ENCODE data around the gene ANXA11.

ANXA11 gene

GRCh38 chr10:80196950-80197315, 8.4 kb downstream of the ANXA11 start:
- TF ChIP-seq YY1 (IDR thresholded peaks at IDR 0.05; ENCODE audit: low read depth) (no peak), TCF12 (IDR thresholded peaks at IDR 0.05; ENCODE audit: low read depth) (no peak), EGR1 (IDR thresholded peaks at IDR 0.05) (no peak), EP300 (IDR thresholded peaks at IDR 0.05; ENCODE audit: borderline replicate concordance) (no peak), ZBTB7A (IDR thresholded peaks at IDR 0.05; ENCODE audit: low read depth) (no peak), TAF1 (IDR thresholded peaks at IDR 0.05; ENCODE audit: low read depth) (no peak), TEAD4 (IDR thresholded peaks at IDR 0.05) (no peak)
- TF ChIP-seq, protein P1, sequence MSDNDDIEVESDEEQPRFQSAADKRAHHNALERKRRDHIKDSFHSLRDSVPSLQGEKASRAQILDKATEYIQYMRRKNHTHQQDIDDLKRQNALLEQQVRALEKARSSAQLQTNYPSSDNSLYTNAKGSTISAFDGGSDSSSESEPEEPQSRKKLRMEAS (IDR thresholded peaks at IDR 0.05): no peak

DNA sequence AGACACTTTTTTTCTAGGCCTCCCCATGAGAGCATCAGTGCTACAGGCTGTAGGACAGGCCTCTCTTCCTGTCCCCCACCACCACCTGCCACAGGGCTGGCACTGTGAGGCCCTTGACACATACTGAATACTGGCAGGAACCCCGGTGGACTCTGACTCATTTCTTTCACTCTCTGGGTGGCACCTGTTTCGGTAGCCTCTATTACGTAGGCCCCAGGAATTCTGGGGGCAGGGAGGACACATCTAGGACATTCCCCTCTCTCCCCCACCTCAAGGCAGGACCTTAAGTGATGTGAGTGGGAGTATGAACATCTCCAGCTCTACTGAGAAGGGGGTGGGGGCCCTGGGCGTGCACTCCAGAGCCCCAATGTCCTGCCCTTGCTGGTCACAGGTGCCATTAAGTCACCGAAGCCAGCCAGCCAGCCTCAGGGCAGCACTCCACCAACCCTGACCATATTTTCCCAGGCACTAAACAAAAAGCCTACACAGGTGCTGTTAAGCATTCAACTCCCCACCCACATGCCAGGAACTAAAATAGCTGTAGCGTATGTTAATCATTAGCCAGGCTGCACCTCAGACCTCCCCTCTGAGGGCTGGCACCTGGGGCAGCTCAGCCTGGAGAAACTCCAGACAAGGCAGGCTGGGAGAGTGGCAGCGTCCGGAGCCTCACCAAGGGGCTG, 8.9 kb downstream of the ANXA11 start:
- TF ChIP-seq TEAD4 (IDR thresholded peaks at IDR 0.05) (peak; percentile 47), FOXM1 (IDR thresholded peaks at IDR 0.05; ENCODE audit: borderline replicate concordance, low read depth) (no peak), ZBTB7A (IDR thresholded peaks at IDR 0.05; ENCODE audit: low read depth) (peak; percentile 30; the same call in 1 of the 2 replicates), EGR1 (IDR thresholded peaks at IDR 0.05) (0 out of 2 replicates have a peak, but pooled peaks have one; percentile 18), EP300 (IDR thresholded peaks at IDR 0.05; ENCODE audit: borderline replicate concordance) (peak; percentile 14; the same call in 1 of the 2 replicates), TAF1 (IDR thresholded peaks at IDR 0.05; ENCODE audit: low read depth) (no peak), CEBPB (IDR thresholded peaks at IDR 0.05) (no peak), NFIC (IDR thresholded peaks at IDR 0.05) (no peak), YY1 (IDR thresholded peaks at IDR 0.05; ENCODE audit: low read depth) (no peak), TCF12 (IDR thresholded peaks at IDR 0.05; ENCODE audit: low read depth) (peak; percentile 60), RAD21 (IDR thresholded peaks at IDR 0.05; ENCODE audit: low read depth) (no peak), CREB1 (IDR thresholded peaks at IDR 0.05; ENCODE audit: low read depth) (no peak), REST (IDR thresholded peaks at IDR 0.05; ENCODE audit: low read depth) (no peak)
- TF ChIP-seq, protein P2, sequence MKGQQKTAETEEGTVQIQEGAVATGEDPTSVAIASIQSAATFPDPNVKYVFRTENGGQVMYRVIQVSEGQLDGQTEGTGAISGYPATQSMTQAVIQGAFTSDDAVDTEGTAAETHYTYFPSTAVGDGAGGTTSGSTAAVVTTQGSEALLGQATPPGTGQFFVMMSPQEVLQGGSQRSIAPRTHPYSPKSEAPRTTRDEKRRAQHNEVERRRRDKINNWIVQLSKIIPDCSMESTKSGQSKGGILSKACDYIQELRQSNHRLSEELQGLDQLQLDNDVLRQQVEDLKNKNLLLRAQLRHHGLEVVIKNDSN (IDR thresholded peaks at IDR 0.05): no peak
- TF ChIP-seq, protein P1 (IDR thresholded peaks at IDR 0.05): 0 out of 2 replicates have a peak, but pooled peaks have one; percentile 32

GRCh38 chr10:80195046-80195574, 10.2 kb downstream of the ANXA11 start:
- TF ChIP-seq ZBTB7A (IDR thresholded peaks at IDR 0.05; ENCODE audit: low read depth): no peak
- TF ChIP-seq, protein P2 (IDR thresholded peaks at IDR 0.05): no peak
- TF ChIP-seq NFIC (IDR thresholded peaks at IDR 0.05): no peak
- TF ChIP-seq TCF12 (IDR thresholded peaks at IDR 0.05; ENCODE audit: low read depth): no peak
- TF ChIP-seq TEAD4 (IDR thresholded peaks at IDR 0.05): no peak
- no peak for TF ChIP-seq YY1 (IDR thresholded peaks at IDR 0.05; ENCODE audit: low read depth)
- no peak for TF ChIP-seq CEBPB (IDR thresholded peaks at IDR 0.05)
- no peak for TF ChIP-seq TAF1 (IDR thresholded peaks at IDR 0.05; ENCODE audit: low read depth)
- no peak for TF ChIP-seq RAD21 (IDR thresholded peaks at IDR 0.05; ENCODE audit: low read depth)
- no peak for TF ChIP-seq REST (IDR thresholded peaks at IDR 0.05; ENCODE audit: low read depth)

DNA sequence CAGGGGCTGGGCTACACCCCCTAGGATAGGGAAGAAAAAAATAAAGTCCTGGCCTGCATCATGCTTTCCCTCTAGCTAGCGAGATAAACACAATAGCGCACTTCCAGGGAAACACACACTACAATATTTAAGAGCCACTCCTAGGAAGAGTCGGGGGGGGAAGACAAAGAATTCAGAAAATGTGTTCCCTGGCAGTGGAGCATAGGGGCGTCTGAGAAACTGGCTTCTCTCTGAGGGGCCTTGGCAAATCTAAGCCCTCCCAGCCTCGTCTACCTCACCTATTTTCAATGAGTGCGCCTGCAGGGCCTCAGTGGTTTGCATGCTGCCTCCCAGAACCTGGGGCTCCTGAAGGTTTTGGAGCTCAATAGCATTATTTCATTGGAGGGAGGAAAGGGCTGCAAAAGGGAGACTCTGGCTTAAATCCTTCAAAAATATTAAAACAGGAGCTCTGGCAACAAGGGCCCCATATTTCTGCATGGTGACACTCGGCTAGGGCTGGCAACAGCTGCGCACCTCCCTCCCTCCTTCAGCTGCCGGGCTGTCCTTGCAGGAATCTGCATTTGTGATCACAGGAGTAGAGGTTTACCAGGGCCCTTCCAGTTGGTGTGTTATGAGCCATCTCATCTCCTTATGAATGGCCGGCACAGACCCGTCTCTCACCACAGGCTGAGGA, 10.8 kb downstream of the ANXA11 start:
- TF ChIP-seq NFIC (IDR thresholded peaks at IDR 0.05): no peak
- no peak for TF ChIP-seq ZBTB7A (IDR thresholded peaks at IDR 0.05; ENCODE audit: low read depth)
- TF ChIP-seq TEAD4 (IDR thresholded peaks at IDR 0.05): no peak
- TF ChIP-seq EP300 (IDR thresholded peaks at IDR 0.05; ENCODE audit: borderline replicate concordance): no peak
- TF ChIP-seq, protein P1 (IDR thresholded peaks at IDR 0.05): no peak
- TF ChIP-seq TAF1 (IDR thresholded peaks at IDR 0.05; ENCODE audit: low read depth): no peak
- TF ChIP-seq EGR1 (IDR thresholded peaks at IDR 0.05): no peak
- TF ChIP-seq CREB1 (IDR thresholded peaks at IDR 0.05; ENCODE audit: low read depth): no peak
- no peak for TF ChIP-seq TCF12 (IDR thresholded peaks at IDR 0.05; ENCODE audit: low read depth)

- TF ChIP-seq, protein P2 (IDR thresholded peaks at IDR 0.05): no peak
- TF ChIP-seq REST (IDR thresholded peaks at IDR 0.05; ENCODE audit: low read depth): no peak
- TF ChIP-seq TCF12 (IDR thresholded peaks at IDR 0.05; ENCODE audit: low read depth): no peak
- no peak for TF ChIP-seq EGR1 (IDR thresholded peaks at IDR 0.05)
- no peak for TF ChIP-seq ZBTB7A (IDR thresholded peaks at IDR 0.05; ENCODE audit: low read depth)
- TF ChIP-seq FOXM1 (IDR thresholded peaks at IDR 0.05; ENCODE audit: borderline replicate concordance, low read depth): no peak
- TF ChIP-seq EP300 (IDR thresholded peaks at IDR 0.05; ENCODE audit: borderline replicate concordance): no peak
- TF ChIP-seq CREB1 (IDR thresholded peaks at IDR 0.05; ENCODE audit: low read depth): no peak
- no peak for TF ChIP-seq CEBPB (IDR thresholded peaks at IDR 0.05)
Measured at GRCh38 chr10:80192553-80192952, 12.8 kb downstream of the ANXA11 start.

Data from Ishikawa (cell line).